Testis (tissue), 5 donors: Measurements from ENCODE around the gene SPEM2. TPM values are rescaled to one million over a fixed set of nuclear protein-coding genes. Genes with fewer than 3 reads are reported as not detected.

Experiments
- DNase-seq: peaks from one replicate; pipeline ENCODE4 v3.0.0-alpha.2; 2019
- H3K27ac ChIP-seq, 2 donors: fragments of 200-600 bp; sonication (generic); one replicate each; pipeline ENCODE4 v1.5.1; 2019
- H3K27me3 ChIP-seq: fragments of 200-600 bp; sonication (generic); one replicate; pipeline ENCODE4 v1.5.1; 2019
- H3K36me3 ChIP-seq: fragments of 200-600 bp; sonication (generic); one replicate; pipeline ENCODE4 v1.5.1; 2017; ENCODE audit warnings: low read depth; ENCODE audit errors: missing control alignments
- H3K4me1 ChIP-seq: fragments of 200-600 bp; sonication (generic); one replicate; pipeline ENCODE4 v1.5.1; 2019
- H3K4me3 ChIP-seq, 2 donors: fragments of 200-600 bp; sonication (generic); one replicate each; pipeline ENCODE4 v1.5.1; 2017 to 2019
- H3K9me3 ChIP-seq: fragments of 200-600 bp; sonication (generic); one replicate; pipeline ENCODE4 v1.5.1; 2017
- POLR2A ChIP-seq: fragments of 450-650 bp; IDR thresholded peaks from one replicate; pipeline ENCODE4 v1.6.1; 2017; ENCODE audit warnings: antibody characterized with exemption, mild to moderate bottlenecking, moderate library complexity
- WGBS, 2 donors: methylation state at CpG; one replicate each; pipeline ENCODE4 v1.1.5; 2018; 5-methylcytosine and 5-hydroxymethylcytosine counted together
- intact Hi-C: fragments of 100-400 bp; cut with DNase I; formaldehyde crosslinking; loops from one replicate; pipeline ENCODE4 v1.15.1; 2023; ENCODE audit warnings: low total_unique reads
- long read RNA-seq, 2 donors: transcript quantifications; one replicate each; lab custom pipeline, GENCODE V29; 2026
- polyA plus RNA-seq: library from polyadenylated mRNA; stranded (reverse); fragments of 350-450 nt; fragmentation: Illumina TruSeq; extraction: RNeasy Lipid Tissue Mini Kit (QIAGEN cat#74804); gene quantifications from one replicate; pipeline ENCODE4 v1.2.3, GENCODE V29; 2014; ENCODE audit warnings: low read depth, low replicate concordance; ENCODE audit not compliant: insufficient read depth
- total RNA-seq, 2 donors: library from RNA; depleted of rRNA; stranded (reverse); fragments of >200 nt; gene quantifications; one replicate each; pipeline ENCODE4 v1.2.3, GENCODE V29; 2016
- TF ChIP-seq, protein P1 (sequence below), 3 experiments: fragments of 450-650 bp in 2 of 3; fragments of 200-600 bp in 1 of 3; sonication (generic) in 1 of 3; IDR thresholded peaks; one replicate each; pipeline ENCODE4 v1.5.1; 2016 to 2019; ENCODE audit warnings: antibody characterized with exemption in 3 of 3, mild to moderate bottlenecking in 2 of 3, moderate library complexity in 1 of 3

Gene SPEM2
- total RNA-seq (100 to 1,000 TPM in 1 of 2 donors, 10 to 100 TPM in 1; 41.4 to 202 TPM), polyA plus RNA-seq (111 TPM)
- long read RNA-seq, donor 1, result 0 reads
- long read RNA-seq, donor 2, result 0 reads

DNA sequence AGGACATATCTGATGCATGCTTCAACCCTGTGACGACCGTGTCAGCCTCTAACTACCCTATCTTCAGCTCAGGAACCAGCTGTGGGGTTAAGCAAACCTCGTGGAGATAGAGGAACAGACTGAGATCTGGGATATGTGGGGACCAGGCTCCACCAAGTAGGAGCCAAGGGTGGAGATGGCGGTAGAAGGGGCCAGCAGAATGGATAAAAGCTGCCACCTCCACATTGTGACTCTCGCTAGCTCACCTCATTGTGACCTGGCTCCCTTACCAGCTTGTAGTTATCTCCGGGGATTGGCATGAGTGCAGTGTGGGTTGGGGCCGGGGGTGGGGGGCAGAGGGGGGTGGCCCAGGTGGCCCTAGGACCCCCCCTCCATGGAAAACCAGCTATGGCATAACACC is at the start of gene SPEM2:
TSS of gene SPEM2 (plus strand) at position 301 of the 400 bp plus-strand sequence. CDS start at position 374, 73 bp downstream.
- DNase-seq, result no peak
- no peaks in the 10 kb centered on the region for H3K27me3 ChIP-seq
- TF ChIP-seq, protein P1, sequence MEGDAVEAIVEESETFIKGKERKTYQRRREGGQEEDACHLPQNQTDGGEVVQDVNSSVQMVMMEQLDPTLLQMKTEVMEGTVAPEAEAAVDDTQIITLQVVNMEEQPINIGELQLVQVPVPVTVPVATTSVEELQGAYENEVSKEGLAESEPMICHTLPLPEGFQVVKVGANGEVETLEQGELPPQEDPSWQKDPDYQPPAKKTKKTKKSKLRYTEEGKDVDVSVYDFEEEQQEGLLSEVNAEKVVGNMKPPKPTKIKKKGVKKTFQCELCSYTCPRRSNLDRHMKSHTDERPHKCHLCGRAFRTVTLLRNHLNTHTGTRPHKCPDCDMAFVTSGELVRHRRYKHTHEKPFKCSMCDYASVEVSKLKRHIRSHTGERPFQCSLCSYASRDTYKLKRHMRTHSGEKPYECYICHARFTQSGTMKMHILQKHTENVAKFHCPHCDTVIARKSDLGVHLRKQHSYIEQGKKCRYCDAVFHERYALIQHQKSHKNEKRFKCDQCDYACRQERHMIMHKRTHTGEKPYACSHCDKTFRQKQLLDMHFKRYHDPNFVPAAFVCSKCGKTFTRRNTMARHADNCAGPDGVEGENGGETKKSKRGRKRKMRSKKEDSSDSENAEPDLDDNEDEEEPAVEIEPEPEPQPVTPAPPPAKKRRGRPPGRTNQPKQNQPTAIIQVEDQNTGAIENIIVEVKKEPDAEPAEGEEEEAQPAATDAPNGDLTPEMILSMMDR (IDR thresholded peaks at IDR 0.05), result no peak
- no peak for TF ChIP-seq POLR2A
- H3K4me1 ChIP-seq, result no peaks in the 10 kb centered on the region
- intact Hi-C loops, result no loop called here
- 84 to 91% methylated on average over 7 of the region's 7 CpGs for WGBS, 2 donors
- no peaks in the 10 kb centered on the region for H3K36me3 ChIP-seq
- H3K4me3 ChIP-seq, result no peak within 1 kb of the TSS
- no peak within 1 kb of the TSS for H3K27ac ChIP-seq
- H3K9me3 ChIP-seq, result no peaks in the 10 kb centered on the region

DNA sequence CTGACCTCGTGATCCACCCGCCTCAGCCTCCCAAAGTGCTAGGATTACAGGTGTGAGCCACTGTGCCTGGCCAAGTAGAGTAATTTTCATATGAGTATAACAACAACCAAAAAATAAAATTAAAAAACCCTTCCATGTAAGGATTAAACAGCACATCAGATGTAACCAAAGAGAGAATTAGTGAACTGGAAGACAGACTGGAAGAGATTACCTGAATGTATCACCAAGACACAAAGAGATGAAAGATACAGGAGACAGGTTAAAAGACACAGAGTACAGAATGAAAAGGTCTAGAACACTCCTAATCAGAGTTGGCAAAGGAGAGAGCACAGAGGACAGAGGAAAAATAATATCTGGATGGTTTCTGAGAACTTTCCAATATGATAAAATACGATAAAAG is 46.3 kb upstream of the SPEM2 start:
- TF ChIP-seq, protein P1 (IDR thresholded peaks at IDR 0.05), result no peak
- TF ChIP-seq POLR2A, result no peak
- Histone ChIP-seq H3K36me3 (no peaks in the 10 kb centered on the region), H3K9me3 (no peaks in the 10 kb centered on the region), H3K4me1 (peaks cover 26% of the 10 kb centered on the region), H3K27ac (no peak overlapping the region), H3K27me3 (no peaks in the 10 kb centered on the region), H3K4me3 (no peak overlapping the region)
- DNase-seq, result no peak
- WGBS, 2 donors, result 91 to 99% methylated on average over 3 of the region's 3 CpGs
- intact Hi-C loops, result no loop called here

DNA sequence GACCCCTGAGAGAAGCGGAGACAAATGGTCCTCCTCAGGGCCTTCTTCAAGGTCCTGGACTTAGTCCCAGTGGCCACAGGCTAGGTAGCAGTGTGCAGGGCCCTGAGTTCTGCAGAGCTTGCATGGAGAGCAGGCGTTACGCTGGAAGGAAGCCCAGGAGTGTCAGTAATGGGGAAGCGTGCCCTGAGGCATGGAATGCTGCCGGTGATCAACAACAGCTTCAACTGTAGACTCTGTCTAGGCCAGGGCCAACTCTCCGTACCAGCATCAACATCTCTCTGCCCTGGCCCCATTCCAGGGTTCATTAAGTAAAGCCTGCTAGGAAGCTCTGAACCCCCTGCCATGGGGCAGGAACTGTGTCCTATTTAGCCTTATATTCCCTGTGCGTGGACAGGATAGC is 45.1 kb upstream of the SPEM2 start:
- TF ChIP-seq, protein P1 (IDR thresholded peaks at IDR 0.05), result no peak
- TF ChIP-seq POLR2A, result no peak

DNA sequence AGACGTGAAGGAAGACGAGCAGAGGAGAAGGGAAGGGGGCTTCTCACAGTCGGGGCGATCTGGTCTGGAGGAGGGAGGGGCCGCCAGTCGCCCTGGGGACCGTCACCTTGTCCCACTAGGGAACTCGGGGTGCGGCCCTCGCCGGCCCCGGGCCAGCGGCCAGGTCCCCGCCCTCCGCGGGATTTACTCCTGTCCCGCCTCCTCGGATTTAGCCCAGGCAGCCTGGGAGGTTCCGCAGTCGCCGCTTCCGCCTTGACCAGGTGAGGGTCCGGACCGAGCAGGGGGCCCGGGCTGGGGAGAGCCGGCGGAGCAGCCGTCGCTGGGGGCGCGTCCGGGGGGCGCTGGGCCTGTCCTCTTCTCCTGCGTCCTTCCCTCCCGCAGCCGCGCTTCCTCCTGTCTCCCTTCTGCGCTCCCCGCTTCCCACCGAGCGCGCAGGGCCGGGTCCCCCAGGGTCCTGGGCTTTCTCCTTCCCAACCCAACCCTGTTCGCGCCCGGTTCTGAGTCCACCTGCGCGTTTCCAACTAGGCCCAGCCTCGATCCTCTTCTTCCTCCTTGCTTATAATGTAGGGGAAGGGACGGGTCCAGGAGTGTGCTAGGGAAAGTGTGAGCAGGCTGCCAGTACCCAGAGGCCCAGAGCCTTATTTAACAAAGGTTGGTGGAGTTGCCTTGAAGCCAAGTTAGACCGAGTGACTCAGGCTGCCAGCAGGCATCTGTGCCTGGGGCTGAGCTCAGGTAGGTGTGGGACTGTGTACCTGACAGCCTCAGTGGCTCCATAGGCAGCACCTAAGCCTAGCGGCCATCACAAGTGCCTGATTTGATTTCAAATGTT is 44.3 kb upstream of the SPEM2 start, which contains the start of gene TNK1:
TSS of gene TNK1 (plus strand) at position 235 of the 829 bp plus-strand sequence. CDS start 1,838 bp downstream, outside the sequence.
- 4 to 7% methylated on average over 19 to 52 of the region's 52 CpGs for WGBS, 2 donors
- peaks cover 28% of the 10 kb centered on the region for H3K4me1 ChIP-seq
- H3K4me3 ChIP-seq, result peak within 1 kb of the TSS; percentile 34 to 61
- H3K27me3 ChIP-seq, result no peaks in the 10 kb centered on the region
- peak; percentile 59 for DNase-seq
- no peaks in the 10 kb centered on the region for H3K9me3 ChIP-seq
- H3K36me3 ChIP-seq, result no peaks in the 10 kb centered on the region
- intact Hi-C loops, result no loop called here
- TF ChIP-seq, protein P1 (IDR thresholded peaks at IDR 0.05), result no peak
- TF ChIP-seq POLR2A, result no peak
- peak within 1 kb of the TSS in 1 of 2 donors; percentile 33 for H3K27ac ChIP-seq

More for the DNA sequence above, 45.1 kb upstream of the SPEM2 start:
- DNase-seq, result peak; percentile 42
- H3K27me3 ChIP-seq, result no peaks in the 10 kb centered on the region
- H3K9me3 ChIP-seq, result no peaks in the 10 kb centered on the region
- peak overlapping the region; percentile 34 to 61 for H3K4me3 ChIP-seq
- no peak overlapping the region for H3K27ac ChIP-seq
- H3K36me3 ChIP-seq, result no peaks in the 10 kb centered on the region
- 18 to 29% methylated on average over 4 to 7 of the region's 7 CpGs for WGBS, 2 donors
- H3K4me1 ChIP-seq, result peaks cover 28% of the 10 kb centered on the region
- intact Hi-C loops, result no loop called here
